HG03103 (cell line): Measurements from ENCODE around the gene EIF4B.
A peak's percentile ranks its signal among the peaks of the same experiment; 100 is the strongest.

Experiments
- ATAC-seq: cut with Tn5 transposase; IDR thresholded peaks from one replicate; pipeline ENCODE4 v1.9.1; 2021; ENCODE audit warnings: low read depth; ENCODE audit not compliant: unreplicated experiment

EIF4B gene

GRCh38 chr12:53067993-53068770 lies 61.9 kb downstream of the EIF4B start:
- no peak for ATAC-seq

- ATAC-seq: no peak
Measured at GRCh38 chr12:53068811-53069585, 62.7 kb downstream of the EIF4B start.

- ATAC-seq: no peak
Measured at GRCh38 chr12:53069621-53070410, 63.6 kb downstream of the EIF4B start.

DNA sequence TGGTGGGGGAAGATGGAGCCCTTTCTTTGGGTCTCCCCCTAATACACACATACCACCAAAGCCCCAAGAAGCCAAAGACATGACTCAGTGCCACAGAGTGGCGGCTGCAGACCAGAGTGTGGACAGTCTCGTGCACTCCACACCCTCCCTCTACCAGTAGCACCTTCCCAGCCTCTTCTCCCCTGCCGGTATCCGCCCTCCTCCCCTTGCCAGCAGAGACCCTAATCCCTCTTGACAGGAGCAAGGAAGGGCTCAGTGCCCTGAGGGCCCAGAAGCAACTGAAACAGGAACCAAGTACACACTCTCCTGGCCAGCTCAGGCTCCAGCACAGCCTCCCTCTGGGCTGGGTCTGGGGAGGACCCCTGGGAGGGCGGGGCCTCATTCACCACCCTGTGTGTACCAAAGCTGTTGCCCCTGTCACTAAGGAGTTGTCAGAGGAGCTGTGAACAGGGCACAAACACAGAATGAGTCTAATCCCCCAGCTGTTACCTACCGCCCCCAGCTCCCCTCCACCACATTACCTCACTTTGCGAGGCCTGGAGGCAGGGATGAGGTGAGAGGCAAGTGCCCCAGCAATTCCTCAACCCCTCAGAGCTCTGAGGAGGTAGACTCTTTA lies 64.7 kb downstream of the EIF4B start:
- no peak for ATAC-seq

GRCh38 chr12:53071591-53072551 lies 65.6 kb downstream of the EIF4B start:
- no peak for ATAC-seq

- ATAC-seq: no peak
Measured at GRCh38 chr12:53073881-53074280, 67.6 kb downstream of the EIF4B start.

DNA sequence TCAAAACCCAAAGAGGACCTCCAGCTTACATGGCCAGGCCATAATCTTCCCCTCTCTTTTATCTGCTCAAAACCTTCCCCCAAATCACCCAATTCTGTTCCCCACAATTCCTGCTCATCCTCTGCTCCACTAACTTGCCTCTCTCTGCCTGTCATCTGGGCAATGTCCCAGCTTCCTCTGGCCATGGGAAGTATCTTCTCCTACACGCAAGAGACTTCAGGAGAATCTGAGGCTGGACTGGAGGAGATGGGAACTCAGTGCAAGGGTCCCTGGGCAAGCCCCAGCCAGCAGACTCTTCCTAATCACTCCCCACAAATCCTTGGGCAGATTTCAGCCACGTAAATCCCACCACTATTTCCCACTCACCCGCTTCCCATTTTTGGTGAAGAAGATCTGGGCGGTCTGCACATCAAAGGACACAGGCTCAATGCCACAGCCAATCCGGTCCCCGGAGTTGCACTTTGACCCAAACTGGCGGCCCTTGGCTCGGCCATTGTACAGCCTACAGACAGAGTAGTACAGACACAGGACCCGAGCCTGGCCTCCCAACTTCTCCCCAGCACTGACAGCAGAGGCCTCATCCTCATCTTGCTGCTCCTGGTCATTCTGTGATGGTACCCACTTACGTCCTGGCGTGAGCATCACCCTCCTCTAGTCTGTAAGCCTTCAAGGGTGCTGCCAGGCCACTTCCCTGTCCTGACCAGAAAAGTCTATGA lies 68.2 kb downstream of the EIF4B start:
- ATAC-seq: no peak

- no peak for ATAC-seq
Measured at GRCh38 chr12:53074999-53075370, 68.7 kb downstream of the EIF4B start.

DNA sequence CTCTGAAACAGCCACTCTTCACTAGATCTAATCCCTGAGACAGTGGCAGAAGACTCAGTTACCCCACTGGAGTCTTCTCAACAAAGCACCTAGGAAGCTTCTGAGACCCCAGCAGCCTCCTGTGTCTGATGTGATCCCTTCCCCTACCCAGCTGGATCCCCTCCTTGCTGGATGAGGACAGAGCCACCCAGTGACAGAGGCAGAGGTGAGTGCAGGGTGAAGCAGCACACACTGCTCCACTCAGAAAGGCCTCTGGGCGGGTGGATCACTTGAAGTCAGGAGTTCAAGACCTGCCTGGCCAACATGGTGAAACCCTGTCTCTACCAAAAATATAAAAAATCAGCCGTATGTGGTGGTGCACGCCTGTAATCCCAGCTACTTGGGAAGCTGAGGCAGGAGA lies 70.2 kb downstream of the EIF4B start:
- ATAC-seq: no peak

GRCh38 chr12:53077030-53077429 lies 70.8 kb downstream of the EIF4B start:
- no peak for ATAC-seq

- peak; percentile 11 for ATAC-seq
Measured at GRCh38 chr12:53078425-53079225, 72.4 kb downstream of the EIF4B start.

- peak; percentile 97 for ATAC-seq
Measured at GRCh38 chr12:53079226-53080117, 73.2 kb downstream of the EIF4B start, which contains the start of gene SPRYD3. Gene SPRYD3 (minus strand): TSS chr12:53079390. CDS start chr12:53079333, 57 bp downstream.

- ATAC-seq: no peak
Measured at GRCh38 chr12:53082637-53083175, 76.5 kb downstream of the EIF4B start.

GRCh38 chr12:53086361-53086760 lies 80.1 kb downstream of the EIF4B start:
- no peak for ATAC-seq

DNA sequence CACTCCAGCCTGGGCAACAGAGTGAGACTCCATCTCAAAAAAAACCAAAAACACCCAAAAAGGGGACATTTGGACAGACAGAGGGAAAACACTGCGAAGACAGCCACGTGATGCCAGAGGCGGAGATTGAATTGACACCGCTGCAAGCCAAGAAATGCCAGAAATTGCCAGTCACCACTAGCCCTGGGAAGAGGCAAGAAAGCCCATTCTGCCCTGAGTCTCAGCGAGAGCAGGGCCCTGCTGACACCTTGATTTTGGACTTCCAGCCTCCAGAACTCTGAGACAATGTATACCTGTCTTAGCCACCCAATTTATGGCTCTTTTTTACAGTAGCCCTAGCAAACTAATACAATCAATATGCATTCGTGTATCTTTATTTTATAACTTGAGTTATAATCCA lies 83.8 kb downstream of the EIF4B start:
- no peak for ATAC-seq

GRCh38 chr12:53090554-53090953 lies 84.3 kb downstream of the EIF4B start:
- no peak for ATAC-seq

DNA sequence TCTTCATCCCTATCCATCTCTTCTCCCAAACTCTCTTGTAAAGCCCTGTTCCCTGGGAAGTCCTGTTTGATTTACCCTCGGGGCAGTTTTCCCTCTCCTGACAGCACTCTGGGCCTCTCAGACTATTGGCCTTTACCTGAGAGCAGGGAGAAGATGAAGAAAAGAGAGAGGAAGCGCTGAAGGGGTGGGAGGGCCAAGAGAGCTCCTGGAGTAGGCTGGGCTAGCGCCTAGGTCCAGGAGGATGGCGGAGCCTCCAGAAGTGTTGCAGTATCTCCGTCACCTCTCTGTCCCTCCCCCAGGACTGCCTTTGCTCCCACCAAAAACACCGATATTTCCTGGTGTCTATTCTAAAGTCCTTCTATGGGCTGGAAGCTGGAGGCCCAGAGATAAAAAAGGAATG lies 85.5 kb downstream of the EIF4B start:
- ATAC-seq: no peak
